SU-DHL-6 (cell line): Measurements from ENCODE around the gene ELMO1.

ENCODE experiments used
- H2AFZ ChIP-seq: fragments of 200-600 bp; sonication (generic); 2 replicates; pipeline ENCODE4 v1.6.1; 2014; ENCODE audit warnings: low read depth, mild to moderate bottlenecking, moderate library complexity, mixed read lengths, antibody characterized with exemption, low read length; ENCODE audit not compliant: severe bottlenecking
- H3F3A ChIP-seq: fragments of 200-600 bp; shearing (Covaris generic); 2 replicates; pipeline ENCODE4 v1.6.0; 2016; ENCODE audit warnings: antibody characterized with exemption, mild to moderate bottlenecking; ENCODE audit not compliant: insufficient read depth
- H3K27ac ChIP-seq: fragments of 200-600 bp; sonication (generic); 2 replicates; pipeline ENCODE4 v1.5.1; 2016; ENCODE audit warnings: low read depth, mild to moderate bottlenecking, low read length, moderate library complexity, mixed read lengths
- H3K27me3 ChIP-seq: fragments of 200-600 bp; sonication (generic), shearing (Covaris generic); 2 replicates; pipeline ENCODE4 v1.6.0; 2014; ENCODE audit warnings: mild to moderate bottlenecking, low read length
- H3K36me3 ChIP-seq: fragments of 200-600 bp; sonication (generic); 2 replicates; pipeline ENCODE4 v1.6.1; 2014; ENCODE audit warnings: mild to moderate bottlenecking, low read length, mixed read lengths
- H3K4me2 ChIP-seq: fragments of 300-600, 200-600 bp; shearing (Covaris generic), sonication (generic); 2 replicates; pipeline ENCODE4 v1.6.0; 2014; ENCODE audit warnings: low read length, low read depth, mild to moderate bottlenecking; ENCODE audit not compliant: poor library complexity, severe bottlenecking
- H3K4me3 ChIP-seq: fragments of 200-600 bp; sonication (generic); 2 replicates; pipeline ENCODE4 v1.5.1; 2014; ENCODE audit warnings: antibody characterized with exemption, low read length, mild to moderate bottlenecking, mixed read lengths; ENCODE audit not compliant: insufficient read depth, poor library complexity, severe bottlenecking
- H3K79me2 ChIP-seq: fragments of 200-600 bp; sonication (generic); 2 replicates; pipeline ENCODE4 v1.6.1; 2014; ENCODE audit warnings: mild to moderate bottlenecking, low read length, moderate library complexity; ENCODE audit not compliant: insufficient read depth
- H3K9ac ChIP-seq: fragments of 200-600 bp; sonication (generic); 2 replicates; pipeline ENCODE4 v1.7.0; 2014; ENCODE audit warnings: mild to moderate bottlenecking, low read length
- H3K9me2 ChIP-seq: fragments of 200-600 bp; sonication (generic); replicated peaks from 2 replicates; pipeline ENCODE4 v1.6.1; 2014; ENCODE audit warnings: low read length; ENCODE audit not compliant: insufficient read depth
- H3K9me3 ChIP-seq: fragments of 200-600 bp; sonication (generic); 2 replicates; pipeline ENCODE4 v1.6.1; 2014; ENCODE audit warnings: low read length, mixed read lengths; ENCODE audit not compliant: insufficient read depth
- H4K20me1 ChIP-seq: fragments of 200-600 bp; sonication (generic); 2 replicates; pipeline ENCODE4 v1.6.1; 2014; ENCODE audit warnings: low read depth, mild to moderate bottlenecking, antibody characterized with exemption, low read length, moderate library complexity, mixed read lengths
- CTCF ChIP-seq: fragments of 200-600 bp; sonication (generic); IDR thresholded peaks from one replicate; pipeline ENCODE4 v1.5.1; 2017; ENCODE audit warnings: antibody characterized with exemption, mild to moderate bottlenecking, low read length, moderate library complexity; ENCODE audit not compliant: insufficient read depth, poor library complexity, severe bottlenecking
- EZH2phosphoT487 ChIP-seq: fragments of 200-600 bp; sonication (generic), shearing (Covaris generic); conservative IDR thresholded peaks from 2 replicates; pipeline ENCODE4 v1.6.1; 2018; ENCODE audit warnings: mild to moderate bottlenecking, antibody characterized with exemption, low read length, moderate library complexity, mixed read lengths

ELMO1 gene

DNA sequence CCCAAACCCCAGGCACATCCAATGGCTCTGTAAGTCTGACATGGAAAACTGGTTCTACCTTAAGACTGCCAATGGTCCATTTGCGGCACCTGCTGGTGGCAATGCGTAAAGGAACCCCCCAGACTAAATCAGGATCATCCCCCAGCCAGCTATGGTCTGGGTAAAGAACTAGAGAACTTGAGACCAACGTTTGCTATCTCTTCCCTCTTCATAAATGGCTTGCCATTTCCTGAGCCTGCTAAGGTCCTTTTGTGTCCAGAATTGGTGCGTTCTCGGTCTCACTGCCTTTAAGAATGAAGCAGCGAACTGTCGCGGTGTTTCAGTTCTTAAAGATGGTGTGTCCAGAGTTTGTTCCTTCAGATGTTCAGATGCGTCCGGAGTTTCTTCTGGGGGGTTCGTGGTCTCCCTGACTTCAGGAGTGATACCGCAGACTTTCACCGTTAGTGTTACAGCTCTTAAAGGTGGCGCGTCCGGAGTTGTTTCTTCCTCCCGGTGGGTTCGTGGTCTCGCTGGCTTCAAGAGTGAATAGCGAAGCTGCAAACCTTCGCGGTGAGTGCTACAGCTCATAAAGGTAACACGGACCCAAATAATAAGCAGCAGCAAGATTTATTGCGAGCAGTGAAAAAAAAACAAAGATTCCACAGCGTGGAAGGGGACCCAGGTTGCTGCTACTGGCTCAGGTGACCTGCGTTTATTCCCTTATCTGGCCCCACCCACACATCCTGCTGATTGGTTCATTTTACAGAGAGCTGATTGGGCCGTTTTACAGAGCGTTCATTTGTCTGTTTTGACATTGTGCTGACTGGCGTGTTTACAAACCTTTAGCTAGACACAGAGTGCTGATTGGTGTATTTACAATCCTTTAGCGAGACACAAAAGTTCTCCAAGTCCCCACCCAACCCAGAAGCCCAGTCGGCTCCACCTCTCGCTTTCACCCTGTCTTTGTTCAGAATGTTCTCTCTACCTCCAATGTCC, 95.4 kb downstream of the ELMO1 start:
- Histone ChIP-seq H3K27me3 (no peaks in the 10 kb centered on the region), H3K9me2 (no peaks in the 10 kb centered on the region), H3K27ac (no peak overlapping the region), H3K9me3 (no peaks in the 10 kb centered on the region), H3K4me3 (peak overlapping the region; percentile 58), H4K20me1 (no peaks in the 10 kb centered on the region), H3K4me2 (peak overlapping the region; percentile 61), H2AFZ (peak overlapping the region; percentile 87), H3F3A (no peaks in the 10 kb centered on the region), H3K79me2 (no peaks in the 10 kb centered on the region), H3K9ac (peak overlapping the region; percentile 53), H3K36me3 (no peaks in the 10 kb centered on the region)
- TF ChIP-seq EZH2phosphoT487 (no peak), CTCF (peak; percentile 95)

- TF ChIP-seq EZH2phosphoT487 (no peak), CTCF (no peak)
- H3K27ac ChIP-seq = no peak overlapping the region
- H2AFZ ChIP-seq = no peak overlapping the region
- peak overlapping the region; percentile 61 for H3K4me2 ChIP-seq
- no peaks in the 10 kb centered on the region for H3K9me2 ChIP-seq
- no peaks in the 10 kb centered on the region for H3K79me2 ChIP-seq
- 0 out of 2 replicates have a peak overlapping the region, but pooled peaks have one; percentile 53 for H3K9ac ChIP-seq
- no peaks in the 10 kb centered on the region for H3K36me3 ChIP-seq
- H3K9me3 ChIP-seq = no peaks in the 10 kb centered on the region
- no peaks in the 10 kb centered on the region for H4K20me1 ChIP-seq
- peak overlapping the region; percentile 58 for H3K4me3 ChIP-seq
- H3K27me3 ChIP-seq = no peaks in the 10 kb centered on the region
- no peaks in the 10 kb centered on the region for H3F3A ChIP-seq
Measured at GRCh38 chr7:37352251-37352880, 96.3 kb downstream of the ELMO1 start.

GRCh38 chr7:37351716-37352115, 96.9 kb downstream of the ELMO1 start:
- Histone ChIP-seq H3F3A (no peaks in the 10 kb centered on the region), H2AFZ (no peak overlapping the region), H3K36me3 (no peaks in the 10 kb centered on the region), H3K9me2 (no peaks in the 10 kb centered on the region), H3K9me3 (no peaks in the 10 kb centered on the region), H3K79me2 (no peaks in the 10 kb centered on the region), H3K9ac (no peak overlapping the region), H4K20me1 (no peaks in the 10 kb centered on the region), H3K4me3 (no peak overlapping the region), H3K27me3 (no peaks in the 10 kb centered on the region), H3K4me2 (no peak overlapping the region), H3K27ac (no peak overlapping the region)
- TF ChIP-seq CTCF (no peak), EZH2phosphoT487 (no peak)
